ENCODE results near the gene U2AF2. TPM values are rescaled to one million over a fixed set of nuclear protein-coding genes. Genes with fewer than 3 reads are reported as not detected.

U2AF2 gene
- total and polyA plus RNA-seq, 9 of the 15 experiments (the other 6 are each of a cell fraction or from before 2014, with no cell fraction given), result 3.0 to 331 (median 157) TPM

- TF ChIP-seq MCM2 (IDR thresholded peaks at IDR 0.05; ENCODE audit: low read depth), result no peak
- TF ChIP-seq, protein P1, sequence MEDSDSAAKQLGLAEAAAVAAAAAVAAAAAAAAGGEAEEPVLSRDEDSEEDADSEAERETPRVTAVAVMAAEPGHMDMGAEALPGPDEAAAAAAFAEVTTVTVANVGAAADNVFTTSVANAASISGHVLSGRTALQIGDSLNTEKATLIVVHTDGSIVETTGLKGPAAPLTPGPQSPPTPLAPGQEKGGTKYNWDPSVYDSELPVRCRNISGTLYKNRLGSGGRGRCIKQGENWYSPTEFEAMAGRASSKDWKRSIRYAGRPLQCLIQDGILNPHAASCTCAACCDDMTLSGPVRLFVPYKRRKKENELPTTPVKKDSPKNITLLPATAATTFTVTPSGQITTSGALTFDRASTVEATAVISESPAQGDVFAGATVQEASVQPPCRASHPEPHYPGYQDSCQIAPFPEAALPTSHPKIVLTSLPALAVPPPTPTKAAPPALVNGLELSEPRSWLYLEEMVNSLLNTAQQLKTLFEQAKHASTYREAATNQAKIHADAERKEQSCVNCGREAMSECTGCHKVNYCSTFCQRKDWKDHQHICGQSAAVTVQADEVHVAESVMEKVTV (CRISPR knock-in tag; IDR thresholded peaks at IDR 0.05), result no peak
- no peak for TF ChIP-seq BRD4 (IDR thresholded peaks at IDR 0.05)
- no peak for TF ChIP-seq ZNF507 (tag; conservative IDR thresholded peaks at IDR 0.05)
- no peak for TF ChIP-seq ZBTB26 (CRISPR knock-in tag; IDR thresholded peaks at IDR 0.05)
- no peak for TF ChIP-seq ZNF3 (CRISPR knock-in tag; IDR thresholded peaks at IDR 0.05)
- TF ChIP-seq ARNT (IDR thresholded peaks at IDR 0.05), result no peak
- TF ChIP-seq, protein P2, sequence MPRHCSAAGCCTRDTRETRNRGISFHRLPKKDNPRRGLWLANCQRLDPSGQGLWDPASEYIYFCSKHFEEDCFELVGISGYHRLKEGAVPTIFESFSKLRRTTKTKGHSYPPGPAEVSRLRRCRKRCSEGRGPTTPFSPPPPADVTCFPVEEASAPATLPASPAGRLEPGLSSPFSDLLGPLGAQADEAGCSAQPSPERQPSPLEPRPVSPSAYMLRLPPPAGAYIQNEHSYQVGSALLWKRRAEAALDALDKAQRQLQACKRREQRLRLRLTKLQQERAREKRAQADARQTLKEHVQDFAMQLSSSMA (CRISPR knock-in tag; IDR thresholded peaks at IDR 0.05), result no peak
- TF ChIP-seq EP400 (IDR thresholded peaks at IDR 0.05), result no peak
- peak; percentile 55; the same call in 1 of the 2 replicates for TF ChIP-seq PHF8 (IDR thresholded peaks at IDR 0.05; ENCODE audit: borderline replicate concordance, low read length)
- TF ChIP-seq SRSF9 (IDR thresholded peaks at IDR 0.05; ENCODE audit: borderline replicate concordance, low read depth, low read length), result no peak
- TF ChIP-seq, protein P3, sequence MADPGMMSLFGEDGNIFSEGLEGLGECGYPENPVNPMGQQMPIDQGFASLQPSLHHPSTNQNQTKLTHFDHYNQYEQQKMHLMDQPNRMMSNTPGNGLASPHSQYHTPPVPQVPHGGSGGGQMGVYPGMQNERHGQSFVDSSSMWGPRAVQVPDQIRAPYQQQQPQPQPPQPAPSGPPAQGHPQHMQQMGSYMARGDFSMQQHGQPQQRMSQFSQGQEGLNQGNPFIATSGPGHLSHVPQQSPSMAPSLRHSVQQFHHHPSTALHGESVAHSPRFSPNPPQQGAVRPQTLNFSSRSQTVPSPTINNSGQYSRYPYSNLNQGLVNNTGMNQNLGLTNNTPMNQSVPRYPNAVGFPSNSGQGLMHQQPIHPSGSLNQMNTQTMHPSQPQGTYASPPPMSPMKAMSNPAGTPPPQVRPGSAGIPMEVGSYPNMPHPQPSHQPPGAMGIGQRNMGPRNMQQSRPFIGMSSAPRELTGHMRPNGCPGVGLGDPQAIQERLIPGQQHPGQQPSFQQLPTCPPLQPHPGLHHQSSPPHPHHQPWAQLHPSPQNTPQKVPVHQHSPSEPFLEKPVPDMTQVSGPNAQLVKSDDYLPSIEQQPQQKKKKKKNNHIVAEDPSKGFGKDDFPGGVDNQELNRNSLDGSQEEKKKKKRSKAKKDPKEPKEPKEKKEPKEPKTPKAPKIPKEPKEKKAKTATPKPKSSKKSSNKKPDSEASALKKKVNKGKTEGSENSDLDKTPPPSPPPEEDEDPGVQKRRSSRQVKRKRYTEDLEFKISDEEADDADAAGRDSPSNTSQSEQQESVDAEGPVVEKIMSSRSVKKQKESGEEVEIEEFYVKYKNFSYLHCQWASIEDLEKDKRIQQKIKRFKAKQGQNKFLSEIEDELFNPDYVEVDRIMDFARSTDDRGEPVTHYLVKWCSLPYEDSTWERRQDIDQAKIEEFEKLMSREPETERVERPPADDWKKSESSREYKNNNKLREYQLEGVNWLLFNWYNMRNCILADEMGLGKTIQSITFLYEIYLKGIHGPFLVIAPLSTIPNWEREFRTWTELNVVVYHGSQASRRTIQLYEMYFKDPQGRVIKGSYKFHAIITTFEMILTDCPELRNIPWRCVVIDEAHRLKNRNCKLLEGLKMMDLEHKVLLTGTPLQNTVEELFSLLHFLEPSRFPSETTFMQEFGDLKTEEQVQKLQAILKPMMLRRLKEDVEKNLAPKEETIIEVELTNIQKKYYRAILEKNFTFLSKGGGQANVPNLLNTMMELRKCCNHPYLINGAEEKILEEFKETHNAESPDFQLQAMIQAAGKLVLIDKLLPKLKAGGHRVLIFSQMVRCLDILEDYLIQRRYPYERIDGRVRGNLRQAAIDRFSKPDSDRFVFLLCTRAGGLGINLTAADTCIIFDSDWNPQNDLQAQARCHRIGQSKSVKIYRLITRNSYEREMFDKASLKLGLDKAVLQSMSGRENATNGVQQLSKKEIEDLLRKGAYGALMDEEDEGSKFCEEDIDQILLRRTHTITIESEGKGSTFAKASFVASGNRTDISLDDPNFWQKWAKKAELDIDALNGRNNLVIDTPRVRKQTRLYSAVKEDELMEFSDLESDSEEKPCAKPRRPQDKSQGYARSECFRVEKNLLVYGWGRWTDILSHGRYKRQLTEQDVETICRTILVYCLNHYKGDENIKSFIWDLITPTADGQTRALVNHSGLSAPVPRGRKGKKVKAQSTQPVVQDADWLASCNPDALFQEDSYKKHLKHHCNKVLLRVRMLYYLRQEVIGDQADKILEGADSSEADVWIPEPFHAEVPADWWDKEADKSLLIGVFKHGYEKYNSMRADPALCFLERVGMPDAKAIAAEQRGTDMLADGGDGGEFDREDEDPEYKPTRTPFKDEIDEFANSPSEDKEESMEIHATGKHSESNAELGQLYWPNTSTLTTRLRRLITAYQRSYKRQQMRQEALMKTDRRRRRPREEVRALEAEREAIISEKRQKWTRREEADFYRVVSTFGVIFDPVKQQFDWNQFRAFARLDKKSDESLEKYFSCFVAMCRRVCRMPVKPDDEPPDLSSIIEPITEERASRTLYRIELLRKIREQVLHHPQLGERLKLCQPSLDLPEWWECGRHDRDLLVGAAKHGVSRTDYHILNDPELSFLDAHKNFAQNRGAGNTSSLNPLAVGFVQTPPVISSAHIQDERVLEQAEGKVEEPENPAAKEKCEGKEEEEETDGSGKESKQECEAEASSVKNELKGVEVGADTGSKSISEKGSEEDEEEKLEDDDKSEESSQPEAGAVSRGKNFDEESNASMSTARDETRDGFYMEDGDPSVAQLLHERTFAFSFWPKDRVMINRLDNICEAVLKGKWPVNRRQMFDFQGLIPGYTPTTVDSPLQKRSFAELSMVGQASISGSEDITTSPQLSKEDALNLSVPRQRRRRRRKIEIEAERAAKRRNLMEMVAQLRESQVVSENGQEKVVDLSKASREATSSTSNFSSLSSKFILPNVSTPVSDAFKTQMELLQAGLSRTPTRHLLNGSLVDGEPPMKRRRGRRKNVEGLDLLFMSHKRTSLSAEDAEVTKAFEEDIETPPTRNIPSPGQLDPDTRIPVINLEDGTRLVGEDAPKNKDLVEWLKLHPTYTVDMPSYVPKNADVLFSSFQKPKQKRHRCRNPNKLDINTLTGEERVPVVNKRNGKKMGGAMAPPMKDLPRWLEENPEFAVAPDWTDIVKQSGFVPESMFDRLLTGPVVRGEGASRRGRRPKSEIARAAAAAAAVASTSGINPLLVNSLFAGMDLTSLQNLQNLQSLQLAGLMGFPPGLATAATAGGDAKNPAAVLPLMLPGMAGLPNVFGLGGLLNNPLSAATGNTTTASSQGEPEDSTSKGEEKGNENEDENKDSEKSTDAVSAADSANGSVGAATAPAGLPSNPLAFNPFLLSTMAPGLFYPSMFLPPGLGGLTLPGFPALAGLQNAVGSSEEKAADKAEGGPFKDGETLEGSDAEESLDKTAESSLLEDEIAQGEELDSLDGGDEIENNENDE (IDR thresholded peaks at IDR 0.05; ENCODE audit: low read depth, low read length), result no peak
- TF ChIP-seq GABPA (tag; conservative IDR thresholded peaks at IDR 0.05; ENCODE audit: low read depth), result peak; percentile 91
Observed at GRCh38 chr19:55640577-55641425, 14.0 kb upstream of the U2AF2 start, which contains the start of gene ZNF580 (continued).

Data from K562 (cell line).